T follicular helper cell (primary cell): ENCODE results near the gene ZNF69.
A peak's percentile ranks its signal among the peaks of the same experiment; 100 is the strongest.
"Not testable (repeated sequence)": the region's sequence is repeated elsewhere in the genome, so short reads cannot be mapped to it uniquely, and the experiment has no call there.

ENCODE experiments used
- DNase-seq: peaks from one replicate; pipeline ENCODE4 v3.0.0-alpha.2; 2020; ENCODE audit warnings: low read depth
- total RNA-seq, 2 experiments: gene quantifications; one replicate each; lab custom pipeline; 2026; lab: John Stamatoyannopoulos, UW

Gene ZNF69
- 0.56 to 7.5 reads per million in 2 experiments for total RNA-seq

DNA sequence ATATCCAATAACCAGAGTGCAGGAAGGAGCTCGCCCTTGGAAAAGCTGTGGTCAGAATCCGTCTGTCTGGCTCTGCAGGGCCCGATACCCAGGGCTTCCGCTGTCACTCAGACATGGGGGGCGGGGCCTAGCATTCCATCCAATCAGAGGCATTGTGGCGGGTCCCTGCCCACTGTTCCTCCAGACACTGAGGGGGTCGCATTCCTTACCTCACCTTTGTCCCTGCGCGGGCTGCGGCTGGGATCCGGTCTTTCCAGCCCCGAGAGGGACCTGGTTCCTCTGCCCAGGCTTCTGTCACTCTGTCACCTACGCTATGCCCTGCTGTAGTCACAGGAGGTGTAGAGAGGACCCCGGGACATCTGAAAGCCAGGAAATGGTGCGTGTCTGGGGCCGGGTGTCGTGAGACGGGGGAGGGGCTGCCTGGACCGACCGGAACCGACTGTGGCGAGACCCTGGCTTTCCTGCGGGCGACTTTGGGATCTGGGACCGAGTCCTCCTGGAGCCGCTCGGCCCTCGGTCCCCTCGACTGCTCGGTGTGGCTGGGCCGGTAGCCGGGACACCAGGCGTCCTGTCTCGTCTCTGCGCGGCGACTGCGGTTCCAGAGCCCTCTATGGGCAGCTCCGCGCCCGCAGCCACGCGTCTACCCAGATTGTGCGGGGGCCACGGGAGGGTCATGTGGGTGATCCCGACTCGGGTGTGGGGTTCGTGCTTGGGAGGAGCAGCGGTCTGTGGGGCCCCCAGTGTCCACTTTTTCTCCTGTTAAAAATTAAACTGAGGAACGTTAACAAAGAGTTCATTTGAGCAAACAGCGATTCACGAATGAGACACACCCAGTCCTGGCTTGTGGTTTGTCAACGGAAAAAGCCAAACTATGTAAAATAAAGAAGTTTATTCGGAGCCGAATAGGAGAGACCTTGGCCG, at the start of gene ZNF69:
TSS of gene ZNF69 (plus strand) at position 172 of the 921 bp plus-strand sequence. CDS start at position 314, 142 bp downstream.
- peak; percentile 28 for DNase-seq

DNA sequence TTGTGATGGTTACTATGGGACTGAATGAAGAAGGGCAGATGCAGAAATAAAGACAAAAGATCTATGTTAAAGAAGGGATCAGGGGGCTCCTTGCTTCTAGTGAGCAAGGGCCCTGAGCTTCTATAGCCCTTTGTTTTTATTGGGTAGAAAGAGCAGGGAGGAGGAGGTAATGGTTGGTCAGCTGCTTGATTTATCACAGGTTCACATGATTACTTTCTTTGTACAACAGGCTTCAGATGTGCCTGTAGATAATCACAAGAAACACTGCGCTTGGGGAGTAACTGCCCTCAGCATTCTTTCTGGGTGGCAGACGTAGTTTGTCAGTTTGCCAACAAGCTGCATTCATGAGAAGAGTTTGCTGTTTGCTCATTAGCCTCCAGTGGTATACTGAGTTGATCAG, 43.9 kb upstream of the ZNF69 start:
- DNase-seq: no peak

DNA sequence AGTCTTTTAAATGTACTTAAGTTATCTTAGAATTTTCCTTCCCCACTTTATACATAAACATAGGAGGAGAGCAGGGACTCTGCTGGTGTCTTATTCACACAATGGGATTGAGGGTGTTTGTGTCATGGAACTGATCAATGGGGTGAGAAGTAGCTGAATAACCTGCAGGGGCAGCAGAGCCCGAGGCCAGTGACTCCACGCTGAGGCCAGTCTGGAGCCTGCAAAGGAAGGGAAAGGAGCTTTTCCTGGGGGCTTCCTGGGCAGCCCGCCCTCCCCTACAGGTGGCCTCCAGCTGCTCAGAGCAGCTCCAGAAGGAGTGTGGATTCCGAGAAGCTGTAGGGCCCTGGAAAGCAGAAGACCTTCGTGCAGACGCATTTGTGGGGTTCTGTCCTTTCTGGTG, 40.0 kb upstream of the ZNF69 start:
- DNase-seq: not testable (repeated sequence)

DNA sequence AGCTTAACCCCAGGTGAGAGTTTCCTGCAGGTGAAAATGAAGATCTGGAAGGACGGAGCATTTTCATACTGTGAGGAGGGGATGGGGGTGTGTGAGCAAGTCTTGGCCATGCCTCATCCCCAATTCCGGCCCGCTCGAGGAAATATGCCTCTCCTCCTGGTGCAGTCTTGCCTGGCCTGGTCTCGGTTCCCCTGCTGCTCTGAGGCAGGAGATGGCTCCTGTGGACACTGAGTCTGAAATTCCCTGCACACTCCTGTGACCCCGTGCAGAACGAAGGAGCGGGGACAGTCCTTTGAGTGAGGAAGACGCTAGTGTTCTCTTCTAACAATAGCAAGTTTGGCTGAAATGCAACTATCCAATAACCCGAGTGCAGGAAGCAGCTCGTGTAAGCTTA, 39.4 kb upstream of the ZNF69 start:
- no peak for DNase-seq

DNA sequence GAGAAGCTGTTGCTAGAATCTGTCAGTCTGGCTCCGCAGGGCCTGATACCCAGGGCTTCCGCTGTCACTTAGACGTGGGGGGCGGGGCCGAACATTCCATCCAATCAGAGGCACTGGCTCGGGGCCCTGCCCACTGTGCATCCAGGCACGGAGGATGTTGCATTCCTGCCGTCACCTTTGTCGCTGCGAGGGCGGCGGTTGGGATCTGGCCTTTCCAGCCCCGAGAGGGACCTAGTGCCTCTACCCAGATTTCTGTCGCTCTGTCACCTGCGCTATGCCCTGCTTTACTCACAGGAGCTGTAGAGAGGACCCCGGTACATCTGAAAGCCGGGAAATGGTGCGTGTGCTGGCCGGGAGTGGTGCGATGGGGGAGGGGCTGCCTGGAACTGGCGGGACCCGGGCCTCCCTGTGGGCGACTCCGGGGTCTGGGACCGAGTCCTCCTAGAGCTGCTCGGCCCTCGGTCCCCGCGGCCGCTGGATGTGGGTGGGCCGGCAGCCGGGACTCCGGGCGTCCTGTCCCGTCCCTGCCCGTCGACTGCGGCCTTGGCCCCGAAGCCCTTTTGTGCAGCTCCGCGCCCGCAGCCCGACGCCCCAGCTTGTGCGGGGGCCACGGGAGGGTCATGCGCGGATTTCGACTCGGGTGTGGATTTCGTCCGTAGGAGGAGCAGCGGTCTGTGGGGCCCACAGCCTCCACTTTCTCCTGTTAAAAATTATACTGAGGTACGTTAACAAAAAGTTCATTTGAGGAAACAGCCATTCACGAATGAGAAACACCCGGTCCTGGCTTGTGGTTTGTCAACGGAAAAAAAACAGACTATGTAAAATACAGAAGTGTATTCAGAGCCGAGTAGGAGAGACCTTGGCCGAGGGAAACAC, 38.8 kb upstream of the ZNF69 start, which contains the start of gene ZNF439:
TSS of gene ZNF439 (plus strand) at position 133 of the 876 bp plus-strand sequence. CDS start at position 275, 142 bp downstream.
- DNase-seq: peak; percentile 84

DNA sequence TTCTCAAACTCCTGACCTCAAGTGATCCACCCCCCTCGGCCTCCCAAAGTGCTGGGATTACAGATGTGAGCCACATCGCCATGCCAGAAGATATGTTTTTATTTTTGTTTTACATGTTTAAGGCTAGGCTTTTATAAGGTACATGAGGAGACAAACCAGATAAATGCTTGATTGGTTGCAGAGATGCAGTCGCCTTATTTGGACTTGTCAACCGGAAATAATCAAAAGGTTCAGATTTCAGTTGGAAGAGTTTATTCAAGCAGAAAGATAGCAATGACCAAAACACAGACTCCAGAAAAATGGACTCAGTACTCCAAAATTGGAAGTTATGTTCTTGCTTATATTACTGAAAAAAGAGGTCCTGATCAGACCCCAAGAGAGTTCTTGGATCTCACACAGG, 37.3 kb upstream of the ZNF69 start:
- not testable (repeated sequence) for DNase-seq

DNA sequence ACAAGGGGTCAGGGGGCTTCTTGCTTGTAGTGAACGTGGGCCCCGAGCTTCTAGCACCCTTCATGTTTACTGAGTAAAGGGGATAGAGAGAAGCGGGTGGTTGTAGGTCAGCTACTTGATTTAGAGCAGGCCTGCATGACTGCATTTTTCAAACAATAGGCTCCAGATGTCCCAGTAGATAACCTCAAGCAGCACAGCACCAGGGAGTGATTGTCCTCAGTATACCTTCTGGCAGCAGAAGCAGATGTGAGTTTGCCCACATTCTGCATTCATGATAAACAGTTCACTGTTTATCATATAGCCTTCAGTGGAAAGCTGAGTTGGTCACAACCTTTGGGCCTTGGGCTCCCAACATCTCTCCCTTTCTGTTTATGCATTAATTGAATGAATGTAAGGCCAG, 34.2 kb upstream of the ZNF69 start:
- DNase-seq: no peak

DNA sequence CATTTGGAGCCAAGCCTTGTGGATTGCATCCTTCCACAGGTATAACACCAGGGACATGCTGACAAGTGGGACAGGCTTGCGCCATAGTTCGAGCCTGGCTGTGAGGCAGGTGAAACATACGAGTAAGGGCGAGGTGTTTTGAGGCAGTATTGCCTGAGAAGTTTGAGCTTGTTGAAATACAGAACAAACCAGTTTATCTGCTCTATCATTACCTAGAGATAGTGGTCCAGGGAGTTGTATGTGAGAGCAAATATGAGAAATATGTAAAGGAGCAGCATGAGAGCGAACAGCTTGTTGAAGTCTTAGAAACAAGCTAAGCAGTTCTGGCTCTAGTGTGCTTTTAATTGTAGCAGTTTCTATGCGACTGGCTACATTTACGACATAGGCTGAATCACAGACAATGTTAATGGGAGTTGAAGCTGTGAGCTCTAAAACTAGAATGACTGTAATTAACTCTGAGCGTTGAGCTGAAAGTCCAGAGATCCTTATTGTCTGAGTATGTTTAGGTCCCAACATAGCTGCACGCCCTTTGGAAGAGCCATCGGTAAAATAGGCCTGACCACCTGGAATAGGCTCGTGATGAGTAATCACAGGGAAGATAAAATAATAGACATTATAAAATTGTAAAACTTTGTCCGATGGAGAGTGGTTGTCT, 30.9 kb upstream of the ZNF69 start:
- DNase-seq: no peak

DNA sequence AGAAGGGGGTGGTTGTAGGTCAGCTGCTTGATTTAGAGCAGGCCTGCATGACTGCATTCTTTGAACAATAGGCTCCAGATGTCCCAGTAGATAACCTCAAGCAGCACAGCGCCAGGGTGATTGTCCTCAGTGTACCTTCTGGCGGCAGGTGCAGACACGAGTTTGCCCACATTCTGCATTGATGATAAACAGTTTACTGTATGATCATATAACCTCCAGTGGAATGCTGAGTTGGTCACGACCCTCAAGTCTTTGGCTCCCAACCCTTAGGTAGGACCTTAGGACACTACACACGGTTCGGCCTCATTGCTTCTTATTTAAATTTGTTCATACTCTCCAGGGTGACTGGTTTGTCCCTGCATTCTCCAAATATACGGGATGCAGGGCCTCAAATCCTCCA, 26.9 kb upstream of the ZNF69 start:
- DNase-seq: no peak

DNA sequence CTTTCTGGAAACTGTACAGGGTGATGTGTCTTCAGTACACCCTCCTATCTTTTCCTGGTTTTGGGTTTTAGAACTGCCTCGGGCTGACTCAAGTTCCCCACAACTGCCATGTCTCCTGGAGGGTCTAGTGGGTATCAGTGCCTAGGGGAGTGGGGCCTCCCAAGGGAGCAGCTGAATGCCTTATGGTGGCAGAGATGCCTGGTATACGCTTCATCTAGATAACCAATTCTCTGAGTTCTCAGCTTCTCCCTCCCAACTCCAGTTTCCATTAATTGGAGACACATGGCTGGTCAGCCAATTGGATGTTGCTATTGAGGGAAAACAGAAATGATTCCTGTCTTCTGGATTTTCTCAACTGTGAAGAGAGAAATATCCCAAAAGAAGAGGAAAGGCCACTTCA, 26.3 kb upstream of the ZNF69 start:
- DNase-seq: no peak

DNA sequence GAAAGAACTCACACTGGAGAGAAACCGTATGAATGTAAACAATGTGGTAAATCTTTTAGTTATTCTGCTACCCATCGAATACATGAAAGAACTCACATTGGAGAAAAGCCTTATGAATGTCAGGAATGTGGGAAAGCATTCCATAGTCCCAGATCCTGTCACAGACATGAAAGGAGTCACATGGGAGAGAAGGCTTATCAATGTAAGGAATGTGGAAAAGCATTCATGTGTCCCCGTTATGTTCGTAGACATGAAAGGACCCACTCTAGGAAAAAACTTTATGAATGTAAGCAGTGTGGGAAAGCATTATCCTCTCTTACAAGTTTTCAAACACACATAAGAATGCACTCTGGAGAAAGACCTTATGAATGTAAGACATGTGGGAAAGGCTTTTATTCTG, 19.8 kb upstream of the ZNF69 start:
- DNase-seq: not testable (repeated sequence)

DNA sequence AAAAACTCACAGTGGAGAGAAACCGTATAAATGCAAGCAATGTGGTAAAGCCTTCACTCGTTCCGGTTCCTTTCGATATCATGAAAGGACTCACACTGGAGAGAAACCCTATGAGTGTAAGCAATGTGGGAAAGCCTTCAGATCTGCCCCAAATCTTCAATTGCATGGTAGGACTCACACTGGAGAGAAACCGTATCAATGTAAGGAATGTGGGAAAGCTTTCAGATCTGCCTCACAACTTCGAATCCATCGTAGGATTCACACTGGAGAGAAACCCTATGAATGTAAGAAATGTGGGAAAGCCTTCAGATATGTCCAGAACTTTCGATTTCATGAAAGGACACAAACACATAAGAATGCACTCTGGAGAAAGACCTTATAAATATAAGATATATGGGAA, 19.4 kb upstream of the ZNF69 start:
- no peak for DNase-seq

DNA sequence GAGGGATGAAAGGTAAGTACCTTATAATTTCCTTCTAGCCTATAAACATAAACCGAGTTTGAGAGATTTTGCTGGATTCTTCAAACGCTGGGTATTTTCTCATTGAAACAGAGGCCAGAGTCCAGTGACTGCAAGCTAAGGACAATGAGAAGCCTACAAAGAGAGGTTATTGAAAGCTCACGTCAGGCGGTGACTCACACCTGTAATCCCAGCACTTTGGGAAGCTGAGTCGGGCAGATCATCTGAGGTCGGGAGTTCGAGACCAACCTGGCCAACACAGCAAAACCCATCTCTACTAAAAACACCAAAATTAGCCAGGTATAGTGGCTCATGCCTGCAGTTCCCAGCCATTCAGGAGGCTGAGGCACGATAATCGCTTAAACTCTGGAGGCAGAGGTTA, 15.0 kb upstream of the ZNF69 start:
- DNase-seq: no peak

DNA sequence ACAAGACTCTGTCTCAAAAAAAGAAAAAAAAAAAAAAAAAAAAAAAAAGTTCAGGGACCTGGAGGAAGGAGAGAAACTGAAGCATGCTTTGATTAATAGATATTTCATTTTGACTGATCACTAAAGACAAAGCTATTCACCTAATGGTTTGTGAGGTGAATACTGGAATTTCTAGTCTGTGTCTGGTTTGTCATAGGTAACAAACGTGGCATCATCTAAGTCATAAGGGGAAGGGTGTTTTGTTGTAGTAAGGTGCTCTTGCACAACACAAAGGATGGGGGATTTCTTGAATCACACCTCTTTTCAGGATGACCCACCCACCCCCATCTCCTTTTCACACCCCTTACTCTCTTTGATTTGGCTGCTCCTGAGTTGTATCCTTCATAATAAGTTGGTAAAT, 13.8 kb upstream of the ZNF69 start:
- no peak for DNase-seq

DNA sequence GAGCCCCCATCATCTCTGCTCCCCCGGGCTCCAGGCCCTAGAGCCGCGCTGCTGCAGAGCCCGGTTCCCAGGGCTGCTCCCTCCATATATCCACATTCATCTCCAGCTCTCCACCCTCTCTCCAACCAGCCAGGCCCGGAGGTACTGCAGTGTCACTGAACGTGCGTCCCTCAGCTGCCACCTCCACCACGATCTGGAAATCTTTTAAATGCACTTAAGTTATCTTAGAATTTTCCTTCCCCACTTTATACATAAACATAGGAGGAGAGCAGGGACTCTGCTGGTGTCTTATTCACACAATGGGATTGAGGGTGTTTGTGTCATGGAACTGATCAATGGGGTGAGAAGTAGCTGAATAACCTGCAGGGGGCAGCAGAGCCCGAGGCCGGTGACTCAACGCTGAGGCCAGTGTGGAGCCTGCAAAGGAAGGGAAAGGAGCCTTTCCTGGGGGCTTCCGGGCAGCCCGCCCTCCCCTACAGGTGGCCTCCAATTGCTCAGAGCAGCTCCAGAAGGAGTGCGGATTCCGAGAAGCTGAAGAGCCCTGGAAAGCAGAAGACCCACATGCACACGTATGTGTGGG, 7.8 kb upstream of the ZNF69 start:
- DNase-seq: not testable (repeated sequence)

DNA sequence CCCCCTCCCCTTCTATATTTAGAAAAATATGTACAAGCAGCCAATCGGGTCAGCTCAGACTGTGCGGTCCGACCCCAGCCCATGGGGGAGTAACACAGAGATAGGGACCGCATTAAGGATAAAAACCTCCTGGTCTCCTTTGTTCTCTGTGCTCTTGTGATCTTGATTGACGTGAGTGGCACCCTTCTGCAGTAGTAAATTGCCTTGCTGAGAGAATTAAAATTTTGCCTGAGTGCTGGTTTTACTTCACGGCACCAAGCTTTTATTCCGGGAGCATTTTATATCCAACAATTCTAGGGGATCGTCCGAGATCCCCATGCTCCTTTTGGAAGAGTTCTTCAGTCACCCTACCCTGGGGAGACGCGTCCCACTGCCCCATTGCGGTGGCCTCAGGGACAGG, 7.0 kb upstream of the ZNF69 start:
- no peak for DNase-seq

DNA sequence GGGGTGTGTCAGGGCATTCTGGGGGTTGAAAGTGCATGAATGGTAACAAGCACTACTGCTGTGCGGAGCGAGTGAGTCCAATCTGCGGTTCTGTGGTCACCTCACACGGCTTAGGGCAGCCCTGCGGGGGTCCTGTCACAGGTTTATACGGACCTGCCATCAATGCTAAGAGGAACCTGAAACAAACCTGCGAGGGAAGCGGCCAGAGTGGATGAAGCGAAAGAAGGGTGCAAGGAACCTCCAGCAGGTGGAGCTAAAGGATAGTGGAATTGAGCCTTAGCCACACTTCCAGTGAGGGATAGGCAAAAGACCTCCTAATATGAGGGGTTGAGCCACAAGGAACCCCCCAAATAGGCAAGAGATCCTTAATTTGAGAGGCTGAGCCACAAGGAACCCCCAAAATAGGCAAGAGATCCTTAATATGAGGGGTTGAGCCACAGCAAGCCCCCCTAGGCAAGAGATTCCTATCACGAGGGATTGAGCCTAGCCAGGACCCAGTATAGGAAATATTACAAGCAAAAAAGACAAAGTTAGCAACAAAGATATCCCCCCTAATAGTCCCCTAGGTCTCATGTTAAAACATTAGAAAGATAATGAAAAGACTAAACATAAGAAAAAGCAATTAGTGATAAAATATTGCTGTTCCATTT, 6.3 kb upstream of the ZNF69 start:
- peak; percentile 34 for DNase-seq

DNA sequence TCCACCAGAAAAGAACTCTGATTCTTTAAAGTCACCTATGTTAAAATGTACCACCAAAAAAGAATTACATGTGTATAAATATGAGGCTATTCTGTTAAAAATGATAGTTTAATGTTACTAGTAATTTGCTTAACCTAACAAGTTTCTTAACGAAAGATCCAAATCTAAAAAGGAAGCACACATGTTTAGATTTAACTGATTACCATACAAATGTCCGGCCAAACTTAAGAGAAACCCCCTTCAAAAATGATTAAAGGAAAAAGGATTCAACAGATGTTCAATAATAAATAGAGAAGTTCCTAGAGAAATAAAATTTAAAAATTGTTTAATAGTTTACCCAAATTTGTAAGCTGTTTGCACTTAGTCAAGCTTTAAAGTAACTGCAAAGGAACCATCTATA, 5.0 kb upstream of the ZNF69 start:
- no peak for DNase-seq

DNA sequence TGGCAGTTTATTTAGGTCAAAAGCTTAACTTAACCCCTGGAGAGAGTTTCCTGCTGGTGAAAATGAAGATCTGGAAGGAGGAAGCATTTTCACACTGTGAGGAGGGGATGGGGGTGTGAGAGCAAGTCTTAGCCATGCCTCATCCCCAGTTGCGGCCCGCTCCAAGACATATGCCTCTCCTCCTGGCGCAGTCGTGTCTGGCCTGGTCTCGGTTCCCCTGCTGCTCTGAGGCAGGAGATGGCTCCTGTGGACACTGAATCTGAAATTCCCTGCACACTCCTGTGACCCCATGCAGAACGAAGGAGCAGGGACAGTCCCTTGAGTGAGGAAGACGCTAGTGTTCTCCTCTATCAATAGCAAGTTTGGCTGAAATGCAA, 360 bp upstream of the ZNF69 start:
- DNase-seq: no peak

DNA sequence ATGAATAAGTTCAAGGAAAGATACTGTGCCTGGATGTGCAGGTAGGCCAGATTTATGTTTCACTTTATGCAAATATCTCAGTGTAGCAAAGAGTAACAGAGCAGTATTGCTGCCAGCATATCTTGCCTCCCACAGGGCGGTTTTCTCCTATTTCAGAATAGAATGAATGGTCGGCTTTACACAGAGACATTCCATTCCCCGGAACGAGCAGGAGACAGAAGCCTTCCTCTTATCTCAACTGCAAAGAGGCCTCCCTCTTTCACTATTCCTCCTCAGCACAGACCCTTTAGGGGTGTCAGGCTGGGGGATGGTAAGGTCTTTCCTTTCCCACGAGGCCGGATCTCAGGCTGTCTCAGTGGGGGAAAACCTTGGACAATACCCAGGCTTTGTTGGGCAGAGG, 2.3 kb downstream of the ZNF69 start:
- DNase-seq: not testable (repeated sequence)

DNA sequence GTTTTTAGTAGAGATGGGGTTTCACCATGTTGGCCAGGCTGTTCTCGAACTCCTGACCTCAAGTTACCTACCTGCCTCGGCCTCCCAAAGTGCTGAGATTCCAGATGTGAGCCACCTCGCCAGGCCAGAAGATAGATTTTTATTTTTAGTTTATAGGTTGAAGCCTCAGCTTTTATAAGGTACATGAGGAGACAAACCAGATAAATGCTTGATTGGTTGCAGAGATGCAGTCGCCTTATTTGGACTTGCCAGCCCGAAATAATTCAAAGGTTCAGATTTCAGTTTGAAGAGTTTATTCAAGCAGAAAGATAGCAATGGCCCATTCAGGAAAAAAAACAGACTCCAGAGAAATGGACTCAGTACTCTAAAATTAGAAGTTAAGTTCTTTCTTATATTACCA, 3.1 kb downstream of the ZNF69 start:
- no peak for DNase-seq
